Fibroblast of lung (primary cell): ENCODE measurements around the gene P2RY6.

ENCODE experiments used
- CTCF ChIP-seq, 2 donors: IDR thresholded peaks in 1 of 2; conservative IDR thresholded peaks in 1 of 2; 1 replicate in 1 of 2; 2 replicates in 1 of 2; pipeline ENCODE4 v1.5.1; 2011 to 2012; ENCODE audit warnings: low read length in 2 of 2, control low read depth in 1 of 2, inconsistent platforms in 1 of 2, low read depth in 1 of 2, mild to moderate bottlenecking in 1 of 2
- EZH2 ChIP-seq: IDR thresholded peaks from 2 replicates; pipeline ENCODE4 v1.5.1; 2012; ENCODE audit warnings: low read length, control low read depth, mild to moderate bottlenecking; ENCODE audit errors: missing control alignments

- TF ChIP-seq CTCF (conservative IDR thresholded peaks at IDR 0.05 in 1 of 2, IDR thresholded peaks at IDR 0.05 in 1 of 2; ENCODE audit: low read depth in 1 of 2, low read length in 2 of 2) (no peak), EZH2 (no peak)
Observed at GRCh38 chr11:73331138-73331916, 59.2 kb downstream of the P2RY6 start.
